ENCODE results near the gene ACTL10.

The ACTL10 gene

GRCh38 chr20:33650111-33650752, 16.5 kb upstream of the ACTL10 start:
- DNase-seq, result no peak

GRCh38 chr20:33650753-33651561, 15.8 kb upstream of the ACTL10 start:
- DNase-seq, result no peak

- no peak for DNase-seq
Observed at GRCh38 chr20:33651562-33652048, 15.1 kb upstream of the ACTL10 start.

- peak; percentile 74 for DNase-seq
Observed at GRCh38 chr20:33653218-33653899, 13.4 kb upstream of the ACTL10 start.

GRCh38 chr20:33653900-33654596, 12.7 kb upstream of the ACTL10 start:
- no peak for DNase-seq

- no peak for DNase-seq
Observed at GRCh38 chr20:33654680-33655161, 12.0 kb upstream of the ACTL10 start.

- no peak for DNase-seq
Observed at GRCh38 chr20:33655164-33655563, 11.6 kb upstream of the ACTL10 start.

- no peak for DNase-seq
Observed at GRCh38 chr20:33656010-33656782, 10.5 kb upstream of the ACTL10 start.

GRCh38 chr20:33656783-33657703, 9.7 kb upstream of the ACTL10 start:
- no peak for DNase-seq

- no peak for DNase-seq
Observed at GRCh38 chr20:33657704-33658095, 9.0 kb upstream of the ACTL10 start.

- DNase-seq, result no peak
Observed at GRCh38 chr20:33658510-33658909, 8.2 kb upstream of the ACTL10 start.

- DNase-seq, result no peak
Observed at GRCh38 chr20:33658929-33659328, 7.8 kb upstream of the ACTL10 start.

- no peak for DNase-seq
Observed at GRCh38 chr20:33659341-33660034, 7.3 kb upstream of the ACTL10 start.

GRCh38 chr20:33660035-33660684, 6.6 kb upstream of the ACTL10 start:
- DNase-seq, result no peak

GRCh38 chr20:33660685-33661058, 6.1 kb upstream of the ACTL10 start:
- DNase-seq, result no peak

- no peak for DNase-seq
Observed at GRCh38 chr20:33662172-33662571, 4.6 kb upstream of the ACTL10 start, which contains the start of gene C20orf144. Gene C20orf144 (plus strand): TSS chr20:33662327. CDS start chr20:33662346, 19 bp downstream.

- peak; percentile 91 for DNase-seq
Observed at GRCh38 chr20:33663161-33664084, 3.3 kb upstream of the ACTL10 start.

- DNase-seq, result no peak
Observed at GRCh38 chr20:33664085-33664761, 2.5 kb upstream of the ACTL10 start.
